Endometrial microvascular endothelial cells (primary cell): ENCODE measurements around the gene SHISA7. TPM values are rescaled to one million over a fixed set of nuclear protein-coding genes. Genes with fewer than 3 reads are reported as not detected.

Experiments used
- in situ Hi-C: cut with HindIII; loops from 2 replicates; pipeline ENCODE4 v1.10.0; 2017; ENCODE audit warnings: low sequenced_read_pairs, low pct_unique_long_range_greater_than_20kb; ENCODE audit errors: inconsistent ontology term
- total RNA-seq: library from RNA; depleted of rRNA; stranded (reverse); fragments of >200 nt; gene quantifications from one replicate; pipeline ENCODE4 v1.2.3, GENCODE V29; 2015; ENCODE audit errors: inconsistent ontology term

SHISA7 gene
- total RNA-seq, result not detected

- in situ Hi-C loops, result no loop called here
These were observed at the start of gene SHISA7 for GRCh38 chr19:55443045-55443823. Gene SHISA7, minus strand, starts transcription at chr19:55443300. Its CDS starts 437 bp downstream, at chr19:55442863.

GRCh38 chr19:55492362-55492944, 49.4 kb upstream of the SHISA7 start:
- in situ Hi-C loops, result no loop called here

DNA sequence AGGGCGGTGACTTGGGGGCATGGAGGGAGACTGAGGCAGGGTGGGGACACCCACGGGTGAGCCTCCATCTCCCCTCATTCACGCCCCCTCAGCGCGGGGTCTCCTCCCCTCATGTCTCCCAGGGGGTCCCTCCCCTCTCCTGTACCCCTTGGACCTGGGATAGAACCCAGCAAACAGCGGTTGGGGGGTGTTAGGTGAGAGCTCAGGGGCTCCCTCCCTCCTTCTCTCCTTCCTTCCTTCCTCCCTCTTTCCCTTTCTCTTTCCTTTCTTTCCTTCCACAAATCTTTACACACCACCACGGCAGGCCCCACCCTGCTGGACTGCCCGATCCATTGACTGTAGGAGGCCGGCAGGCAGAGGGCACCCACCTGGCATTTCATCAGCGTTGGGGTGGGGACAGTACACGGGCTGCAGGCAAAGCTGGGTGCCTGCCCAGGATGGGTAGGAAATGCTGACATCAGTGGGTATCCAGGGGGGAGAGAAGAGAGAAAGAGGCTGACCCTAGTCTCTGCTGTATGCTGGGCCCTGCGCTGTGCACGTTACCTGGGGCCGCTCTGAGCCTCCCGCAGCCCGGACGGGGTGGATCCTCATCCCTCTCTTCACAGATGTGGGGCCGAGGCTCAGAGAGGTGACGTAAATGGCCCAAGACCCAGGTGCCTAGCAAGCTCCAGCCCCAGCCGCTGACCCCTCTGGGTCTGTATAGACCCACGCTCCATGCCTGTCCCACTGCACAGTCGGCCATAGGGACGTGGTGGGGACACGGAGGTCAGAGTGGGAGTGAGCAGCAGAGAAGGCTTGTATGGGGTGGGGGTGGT, 48.7 kb upstream of the SHISA7 start:
- in situ Hi-C loops, result no loop called here

- in situ Hi-C loops, result no loop called here
These were observed 47.7 kb upstream of the SHISA7 start for GRCh38 chr19:55490478-55491432.

DNA sequence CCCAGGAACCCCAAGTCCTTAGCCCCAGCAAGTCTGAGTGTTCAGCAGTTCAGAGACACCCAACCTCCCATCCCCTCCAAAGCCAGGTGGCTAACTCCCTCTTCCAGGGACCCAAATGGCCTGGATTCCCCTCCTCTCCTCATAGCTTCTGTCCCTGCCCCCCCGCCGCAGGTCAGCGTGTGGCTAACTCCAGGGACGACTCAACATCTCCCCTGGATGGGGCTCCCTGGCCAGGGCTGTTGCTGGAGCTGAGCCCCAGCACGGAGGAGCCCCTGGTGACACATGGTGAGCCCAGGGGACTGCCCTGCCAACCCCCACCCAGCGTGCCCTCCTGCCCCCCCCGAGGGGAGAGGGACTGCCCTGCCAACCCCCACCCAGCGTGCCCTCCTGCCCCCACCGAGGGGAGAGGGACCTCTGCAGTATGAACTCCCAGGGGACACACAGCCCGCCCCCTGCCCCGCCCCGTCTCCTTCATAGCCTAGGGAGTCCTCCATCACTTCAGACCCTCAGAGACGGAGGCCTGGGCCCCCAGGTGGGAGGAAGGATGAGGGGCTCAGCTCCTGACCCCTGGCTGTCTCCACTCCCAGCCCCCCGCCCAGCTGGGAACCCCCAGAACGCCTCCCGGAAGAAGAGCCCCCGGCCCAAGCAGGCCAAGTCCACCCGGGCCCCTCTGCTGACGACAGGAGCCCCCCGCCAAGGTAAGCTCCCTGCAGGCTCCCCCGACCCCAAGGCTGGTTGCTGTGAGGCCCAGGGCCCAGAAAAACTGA, 46.8 kb upstream of the SHISA7 start:
- in situ Hi-C loops, result no loop called here

- in situ Hi-C loops, result no loop called here
These were observed 46.0 kb upstream of the SHISA7 start for GRCh38 chr19:55488986-55489710.

GRCh38 chr19:55487924-55488687, 45.0 kb upstream of the SHISA7 start, which contains the start of gene SSC5D:
Gene SSC5D, plus strand, starts transcription at chr19:55488436. Its CDS starts 154 bp downstream, at chr19:55488590.
- in situ Hi-C loops, result no loop called here

DNA sequence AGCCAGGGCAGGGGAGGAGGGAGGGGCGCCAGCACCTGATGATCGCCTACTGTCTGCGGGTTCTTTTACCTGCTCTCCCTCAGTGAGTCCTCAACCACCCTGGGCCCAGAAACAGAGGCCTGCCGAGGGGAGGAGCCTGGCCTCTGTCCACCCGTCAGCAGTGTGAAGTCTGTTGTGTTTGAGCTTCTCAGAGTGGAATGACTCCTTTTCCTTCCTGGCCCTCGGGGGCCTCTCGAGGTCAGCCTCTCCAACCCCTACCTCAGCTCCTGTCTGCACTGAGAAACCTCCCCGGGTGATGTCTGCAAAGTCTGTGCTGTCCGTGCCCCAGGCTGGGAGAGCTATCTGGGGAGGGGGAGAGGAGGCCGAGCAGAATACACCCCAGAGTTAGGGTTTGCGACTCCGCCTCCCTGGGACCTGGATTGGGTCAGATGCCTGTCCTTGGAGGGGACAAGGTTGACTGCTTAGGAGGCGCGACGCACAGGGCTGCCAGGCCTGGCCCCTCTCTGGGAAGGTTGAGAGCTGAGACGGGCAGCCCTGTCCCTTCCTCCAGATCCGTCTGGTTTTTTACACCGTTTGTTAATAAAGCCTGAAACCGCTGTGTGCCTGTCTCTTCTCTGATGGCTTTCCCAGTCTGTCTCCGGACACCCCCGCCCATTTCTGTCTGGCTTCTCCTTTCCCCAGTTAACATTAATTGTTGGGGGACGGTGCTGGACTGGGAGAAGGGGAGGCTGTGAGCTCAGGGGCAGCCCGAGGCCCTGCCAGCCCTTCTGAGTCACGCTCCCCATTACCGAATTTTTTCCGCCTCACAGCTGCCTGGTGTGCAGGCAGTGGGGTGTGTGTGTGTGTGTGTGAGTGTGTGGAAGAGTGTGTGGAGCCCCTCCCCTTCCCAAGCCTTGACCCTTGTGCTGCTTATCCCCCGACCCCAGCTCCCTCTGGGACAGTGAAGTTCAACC, 44.1 kb upstream of the SHISA7 start:
- in situ Hi-C loops, result no loop called here

DNA sequence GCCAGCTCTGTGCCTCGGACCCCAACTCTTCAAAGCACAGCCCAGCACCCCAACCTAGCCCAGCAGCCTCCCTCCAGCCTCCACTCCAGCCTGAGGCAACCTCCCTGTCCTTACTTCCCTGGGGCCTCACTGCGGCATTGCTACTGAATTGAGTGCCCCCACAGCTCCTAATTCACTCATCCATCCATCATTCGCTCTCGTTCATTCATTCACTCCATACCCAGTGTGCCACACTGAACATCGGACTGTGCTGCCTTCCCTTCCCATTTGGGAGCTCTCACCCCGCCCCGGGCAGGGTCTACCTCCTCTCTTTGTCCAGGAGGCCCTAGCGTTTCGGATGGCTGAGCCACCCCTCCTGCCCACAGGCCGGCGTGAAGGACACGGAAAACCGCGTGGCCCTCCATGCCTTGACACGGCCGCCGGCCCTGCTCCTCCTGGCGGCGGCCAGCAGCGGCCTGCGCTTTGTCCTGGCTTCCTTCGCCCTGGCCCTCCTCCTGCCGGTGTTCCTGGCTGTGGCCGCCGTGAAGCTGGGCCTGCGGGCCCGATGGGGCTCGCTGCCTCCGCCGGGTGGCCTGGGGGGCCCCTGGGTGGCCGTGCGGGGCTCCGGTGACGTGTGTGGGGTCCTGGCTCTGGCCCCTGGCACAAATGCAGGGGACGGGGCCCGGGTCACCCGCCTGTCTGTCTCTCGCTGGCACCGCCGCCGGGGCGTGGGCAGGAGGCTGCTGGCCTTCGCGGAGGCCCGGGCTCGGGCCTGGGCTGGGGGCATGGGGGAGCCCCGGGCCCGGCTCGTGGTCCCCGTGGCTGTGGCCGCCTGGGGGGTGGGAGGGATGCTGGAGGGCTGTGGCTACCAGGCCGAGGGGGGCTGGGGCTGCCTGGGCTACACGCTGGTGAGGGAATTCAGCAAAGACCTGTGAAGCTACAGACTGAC, 43.2 kb upstream of the SHISA7 start:
- in situ Hi-C loops, result no loop called here

DNA sequence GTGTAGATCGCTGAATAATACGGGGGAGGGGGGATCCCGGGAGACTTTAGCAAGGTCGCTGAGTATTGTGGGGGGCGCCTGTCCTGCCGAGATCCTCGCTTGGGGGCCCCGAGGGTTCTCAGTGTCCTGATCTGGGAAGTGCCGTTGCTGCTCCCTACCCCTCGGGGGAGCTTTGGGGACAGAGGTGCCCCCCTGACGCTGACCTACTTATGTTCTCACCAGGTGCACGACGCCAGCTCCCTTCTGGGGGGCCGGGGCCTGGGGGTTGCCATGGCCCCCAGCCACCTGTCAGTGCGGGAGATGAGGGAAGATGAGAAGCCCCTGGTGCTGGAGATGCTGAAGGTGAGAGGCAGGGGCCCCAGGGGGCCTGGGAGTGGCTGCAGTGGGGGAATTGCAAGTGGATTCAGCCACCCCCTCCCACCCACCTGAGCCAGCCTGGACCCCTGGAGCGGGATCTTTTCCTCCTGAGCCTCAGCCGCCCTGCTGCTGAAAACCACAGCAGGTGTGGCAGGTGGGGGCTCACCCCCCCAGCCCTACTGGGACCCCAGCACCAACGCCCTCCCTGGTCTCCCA, 42.4 kb upstream of the SHISA7 start:
- in situ Hi-C loops, result no loop called here

- in situ Hi-C loops, result no loop called here
These were observed 41.7 kb upstream of the SHISA7 start, which contains the start of gene NAT14 for GRCh38 chr19:55484593-55485438. Gene NAT14, plus strand, starts transcription at chr19:55485188. Its CDS starts 521 bp downstream, at chr19:55485709.

DNA sequence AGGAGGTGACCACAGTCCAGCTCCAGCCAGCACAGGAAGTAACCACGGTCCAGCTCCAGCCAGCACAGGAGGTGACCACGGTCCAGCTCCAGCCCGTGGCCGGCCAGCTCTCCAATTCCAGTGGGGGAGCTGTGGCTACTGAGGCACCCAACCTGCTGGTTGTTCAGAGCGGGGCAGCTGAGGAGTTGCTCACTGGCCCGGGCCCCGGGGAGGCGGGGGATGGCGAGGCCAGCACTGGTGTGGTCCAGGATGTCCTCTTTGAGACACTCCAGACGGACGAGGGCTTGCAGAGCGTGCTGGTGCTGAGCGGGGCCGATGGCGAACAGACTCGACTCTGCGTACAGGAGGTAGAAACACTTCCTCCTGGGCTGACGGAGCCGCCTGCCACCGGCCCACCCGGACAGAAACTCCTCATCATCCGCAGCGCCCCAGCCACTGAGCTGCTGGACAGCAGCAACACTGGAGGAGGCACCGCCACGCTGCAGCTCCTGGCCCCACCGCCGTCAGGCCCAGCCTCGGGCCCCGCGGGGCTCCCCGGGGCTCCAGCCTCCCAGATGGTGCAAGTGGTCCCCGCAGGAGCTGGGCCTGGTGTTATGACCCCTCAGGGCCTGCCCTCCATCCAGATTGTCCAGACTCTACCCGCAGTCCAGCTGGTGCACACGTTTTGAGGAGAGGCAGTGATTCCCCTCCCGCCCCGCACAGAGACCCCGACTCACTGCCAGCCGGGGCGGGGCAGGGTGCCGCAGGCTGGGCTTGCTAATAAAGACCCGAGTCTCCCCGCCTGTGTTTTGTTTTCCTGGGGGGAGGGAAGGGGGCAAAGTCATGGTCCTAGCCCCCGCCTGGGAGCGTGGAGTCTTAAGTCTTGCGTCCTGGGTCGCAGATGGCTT, 40.8 kb upstream of the SHISA7 start:
- in situ Hi-C loops, result no loop called here
